Pancreas (tissue), 10 donors: Measurements from ENCODE around the gene SLC4A2. TPM values are rescaled to one million over a fixed set of nuclear protein-coding genes. Genes with fewer than 3 reads are reported as not detected.

Experiments used
- ATAC-seq, 4 donors: fragments of 200-7000 bp; cut with Tn5 transposase; one replicate each; pipeline versions ENCODE4 v1.8.0 to v1.9.1; 2020; ENCODE audit warnings: mild to moderate bottlenecking in 4 of 4, moderate library complexity in 4 of 4
- DNase-seq, 6 donors: peaks; one replicate each; pipeline ENCODE4 v3.0.0-alpha.2; 2020
- FAIRE-seq: peaks from 2 replicates; lab custom pipeline; 2012; peaks lifted over from hg19 to GRCh38; lab: Jason Lieb, UNC
- H3K27ac ChIP-seq, 4 donors: fragments of 200-600 bp; sonication (generic); 1 replicate in 3 of 4; 2 replicates in 1 of 4; pipeline versions ENCODE4 v1.5.0 to v1.8.0; 2020
- H3K27me3 ChIP-seq, 4 donors: fragments of 200-600 bp; one replicate each; pipeline ENCODE4 v1.8.0; 2021
- H3K36me3 ChIP-seq, 3 donors: fragments of 200-600 bp; sonication (generic) in 1 of 3; one replicate each; pipeline versions ENCODE4 v1.5.0 to v1.8.0; 2020 to 2021
- H3K4me1 ChIP-seq, 3 donors: fragments of 200-600 bp; one replicate each; pipeline ENCODE4 v1.8.0; 2021
- H3K4me3 ChIP-seq, 4 donors: fragments of 200-600 bp; sonication (generic) in 2 of 4; one replicate each; pipeline versions ENCODE4 v1.5.0 to v1.8.0; 2020 to 2021
- H3K9me3 ChIP-seq, 4 donors: fragments of 200-600 bp; one replicate each; pipeline ENCODE4 v1.8.0; 2021
- WGBS, 2 donors: extraction: QIAGEN DNeasy Blood & Tissue Kit; methylation state at CpG; one replicate each; pipeline ENCODE4 v1.1.7; 2013; 5-methylcytosine and 5-hydroxymethylcytosine counted together
- intact Hi-C, 3 donors: fragments of 100-400 bp; cut with DNase I; formaldehyde crosslinking; loops; one replicate each; pipeline versions ENCODE4 v1.11.1 to v1.14.2; 2022
- polyA plus RNA-seq, 2 donors: library from polyadenylated mRNA; stranded (reverse); fragments of 200-250 nt; gene quantifications; one replicate each; pipeline ENCODE4 v1.2.3, GENCODE V29; 2013
- total RNA-seq, 6 donors: library from RNA; stranded (reverse); fragmentation: NEBNext Ultra II Directional in 4 of 6; extraction: Animal tissue kit (Norgen Biotek cat#: 25700) in 4 of 6; gene quantifications; one replicate each; pipeline versions ENCODE4 v1.2.1 to v1.2.4, GENCODE V29; 2021 to 2023
- TF ChIP-seq, protein P1 (sequence below), 4 donors: fragments of 200-600 bp; sonication (generic) in 3 of 4; IDR thresholded peaks; one replicate each; pipeline versions ENCODE4 v1.5.0 to v1.8.0; 2021; ENCODE audit warnings: antibody characterized with exemption in 4 of 4
- donor health status: healthy with polysubstance abuse.
- donor health status: DM: no; HTN: no; CAD: no; lungs with moderate emphysema.
- donor health status: DM: no; HTN: no; CAD: no.
- donor health status: control.
- donor health status: control.
- donor health status: Bipolar disorder and iron deficiency.
- donor health status: DM: yes; HTN: yes; CAD: no.
- donor health status: DM: no; HTN: no; CAD: no.
- donor health status: DM: no; HTN: no; CAD: no.
- donor health status: DM: yes; HTN: yes; CAD: no.

Gene SLC4A2
- total and polyA plus RNA-seq, 8 donors = 69.2 to 211 (median 87.2) TPM

DNA sequence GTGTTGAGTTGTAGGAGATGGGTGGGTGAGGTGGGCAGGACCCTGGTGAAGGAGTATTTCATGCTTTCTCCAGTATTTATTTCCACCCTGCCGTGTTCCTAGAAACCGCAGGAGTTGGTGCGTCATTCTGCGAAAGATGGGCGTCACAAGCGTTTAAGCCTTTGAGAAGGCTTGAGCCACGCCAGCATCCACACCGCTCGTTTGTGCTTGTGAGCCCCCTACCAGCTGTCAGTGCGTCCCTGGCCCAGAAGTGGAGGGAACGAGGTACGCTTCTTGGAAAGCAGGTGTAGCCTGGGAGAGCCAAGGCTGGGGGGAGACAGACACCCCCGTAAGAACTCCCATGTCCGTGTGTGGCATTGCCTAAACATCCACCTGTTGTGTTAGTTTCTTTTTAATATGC lies 32.6 kb downstream of the SLC4A2 start:
- no peaks in the 10 kb centered on the region for H3K27me3 ChIP-seq
- peak in 2 of 6 donors; percentile 25 to 31 for DNase-seq
- H3K36me3 ChIP-seq = no peaks in the 10 kb centered on the region
- intact Hi-C loops = no loop called here
- peaks cover 0 to 25% (median 0%) of the 10 kb centered on the region in 3 donors for H3K4me1 ChIP-seq
- TF ChIP-seq, protein P1, sequence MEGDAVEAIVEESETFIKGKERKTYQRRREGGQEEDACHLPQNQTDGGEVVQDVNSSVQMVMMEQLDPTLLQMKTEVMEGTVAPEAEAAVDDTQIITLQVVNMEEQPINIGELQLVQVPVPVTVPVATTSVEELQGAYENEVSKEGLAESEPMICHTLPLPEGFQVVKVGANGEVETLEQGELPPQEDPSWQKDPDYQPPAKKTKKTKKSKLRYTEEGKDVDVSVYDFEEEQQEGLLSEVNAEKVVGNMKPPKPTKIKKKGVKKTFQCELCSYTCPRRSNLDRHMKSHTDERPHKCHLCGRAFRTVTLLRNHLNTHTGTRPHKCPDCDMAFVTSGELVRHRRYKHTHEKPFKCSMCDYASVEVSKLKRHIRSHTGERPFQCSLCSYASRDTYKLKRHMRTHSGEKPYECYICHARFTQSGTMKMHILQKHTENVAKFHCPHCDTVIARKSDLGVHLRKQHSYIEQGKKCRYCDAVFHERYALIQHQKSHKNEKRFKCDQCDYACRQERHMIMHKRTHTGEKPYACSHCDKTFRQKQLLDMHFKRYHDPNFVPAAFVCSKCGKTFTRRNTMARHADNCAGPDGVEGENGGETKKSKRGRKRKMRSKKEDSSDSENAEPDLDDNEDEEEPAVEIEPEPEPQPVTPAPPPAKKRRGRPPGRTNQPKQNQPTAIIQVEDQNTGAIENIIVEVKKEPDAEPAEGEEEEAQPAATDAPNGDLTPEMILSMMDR (IDR thresholded peaks at IDR 0.05) = no peak
- 84 to 85% methylated on average over 14 of the region's 14 CpGs for WGBS, 2 donors
- no peak overlapping the region for H3K4me3 ChIP-seq
- no peak for ATAC-seq
- no peaks in the 10 kb centered on the region for H3K9me3 ChIP-seq
- H3K27ac ChIP-seq = no peak overlapping the region
- FAIRE-seq = no peak

DNA sequence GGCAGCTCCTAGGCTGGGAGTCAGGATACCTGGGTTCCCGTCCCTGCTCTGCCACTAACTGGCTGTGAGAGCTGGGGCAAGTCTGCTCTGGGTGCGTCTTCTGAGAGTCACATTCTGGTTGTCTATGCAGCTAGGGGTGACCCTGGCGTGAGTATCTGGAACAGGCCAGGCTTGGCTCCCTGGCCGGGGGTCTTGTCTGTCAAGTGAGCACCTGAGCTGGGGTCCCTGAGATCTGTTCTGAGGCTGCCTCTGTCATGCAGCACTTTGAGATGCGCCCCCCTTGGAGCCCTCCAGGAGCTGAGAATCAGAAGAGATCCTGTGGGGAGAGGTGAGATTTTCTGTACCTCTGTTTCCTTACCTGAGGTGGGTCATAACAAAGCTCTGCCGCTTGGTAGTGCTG lies 34.4 kb downstream of the SLC4A2 start:
- Histone ChIP-seq H3K27ac (no peak overlapping the region), H3K36me3 (no peaks in the 10 kb centered on the region), H3K4me3 (no peak overlapping the region), H3K4me1 (peaks cover 0 to 18% (median 0%) of the 10 kb centered on the region in 3 donors), H3K9me3 (no peaks in the 10 kb centered on the region), H3K27me3 (no peaks in the 10 kb centered on the region)
- ATAC-seq (no peak), FAIRE-seq (no peak), DNase-seq (peak in 1 of 6 donors; percentile 22)
- intact Hi-C loops = no loop called here
- WGBS, 2 donors = 88 to 89% methylated on average over 6 of the region's 6 CpGs
- TF ChIP-seq, protein P1 (IDR thresholded peaks at IDR 0.05) = no peak

DNA sequence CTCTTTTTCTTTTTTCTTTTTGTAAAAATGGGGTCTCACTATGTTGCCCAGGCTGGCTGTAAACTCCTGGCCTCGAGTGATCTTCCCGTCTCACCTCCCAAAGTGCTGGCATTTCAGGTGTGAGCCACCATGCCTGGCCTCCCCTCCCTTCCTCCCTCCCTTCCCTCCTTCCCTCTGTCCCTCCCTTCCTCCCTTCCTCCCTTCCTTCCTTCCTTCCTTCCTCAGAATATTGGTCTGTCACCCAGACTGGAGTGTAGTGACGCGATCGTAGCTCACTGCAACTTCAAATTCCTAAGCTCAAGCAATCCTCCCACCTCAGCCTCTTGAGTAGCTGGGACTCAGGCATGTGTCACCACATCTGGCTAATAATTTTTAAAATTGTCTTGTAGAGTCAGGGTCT lies 35.3 kb downstream of the SLC4A2 start:
- no peak overlapping the region for H3K4me3 ChIP-seq
- DNase-seq (no peak), ATAC-seq (no peak), FAIRE-seq (no peak)
- 85 to 86% methylated on average over 5 of the region's 5 CpGs for WGBS, 2 donors
- intact Hi-C loops = no loop called here
- no peak overlapping the region for H3K27ac ChIP-seq
- H3K27me3 ChIP-seq = no peaks in the 10 kb centered on the region
- H3K36me3 ChIP-seq = no peaks in the 10 kb centered on the region
- TF ChIP-seq, protein P1 (IDR thresholded peaks at IDR 0.05) = no peak
- peaks cover 0 to 14% (median 0%) of the 10 kb centered on the region in 3 donors for H3K4me1 ChIP-seq
- no peaks in the 10 kb centered on the region for H3K9me3 ChIP-seq

DNA sequence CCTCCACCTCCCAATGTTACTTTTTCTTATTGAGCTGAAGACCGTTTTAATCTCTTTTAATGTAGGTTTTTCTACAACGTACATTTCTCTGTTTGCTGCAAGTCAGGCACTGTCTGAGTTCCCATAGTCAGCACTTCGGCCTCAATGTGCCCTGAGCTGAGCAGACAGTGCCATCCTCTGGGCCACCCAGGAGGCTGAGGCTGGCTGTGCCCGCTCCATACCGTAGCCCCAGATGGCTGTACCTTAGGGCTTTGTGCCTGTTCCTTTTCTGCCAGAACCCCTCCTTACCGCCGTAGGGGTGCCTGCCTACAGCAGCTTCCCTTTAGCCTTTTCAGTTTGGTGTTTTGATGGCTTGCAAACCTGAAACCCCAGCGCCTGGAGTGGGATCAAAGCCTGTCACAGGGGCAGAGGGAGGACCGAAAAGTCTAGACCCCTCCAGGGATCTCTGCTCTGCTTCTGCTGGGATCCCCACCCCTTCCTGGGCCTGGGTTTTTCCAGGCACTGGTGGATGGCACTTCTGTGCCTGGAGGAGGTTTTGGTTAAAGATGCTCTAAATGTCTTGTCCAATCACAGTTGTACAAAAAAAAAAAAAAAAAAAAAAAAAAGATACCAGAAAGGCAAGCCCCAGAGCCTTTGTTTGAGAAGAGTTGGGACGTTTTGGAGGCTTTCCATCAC lies 35.9 kb downstream of the SLC4A2 start:
- Histone ChIP-seq H3K4me1 (peaks cover 0 to 8% (median 0%) of the 10 kb centered on the region in 3 donors), H3K4me3 (no peak overlapping the region), H3K27ac (no peak overlapping the region), H3K36me3 (no peaks in the 10 kb centered on the region), H3K27me3 (no peaks in the 10 kb centered on the region), H3K9me3 (no peaks in the 10 kb centered on the region)
- FAIRE-seq (no peak), ATAC-seq (peak in 1 of 4 donors; percentile 24), DNase-seq (no peak)
- TF ChIP-seq, protein P1 (IDR thresholded peaks at IDR 0.05) = no peak
- WGBS, 2 donors = 69 to 71% methylated on average over 10 of the region's 10 CpGs
- intact Hi-C loops = no loop called here

DNA sequence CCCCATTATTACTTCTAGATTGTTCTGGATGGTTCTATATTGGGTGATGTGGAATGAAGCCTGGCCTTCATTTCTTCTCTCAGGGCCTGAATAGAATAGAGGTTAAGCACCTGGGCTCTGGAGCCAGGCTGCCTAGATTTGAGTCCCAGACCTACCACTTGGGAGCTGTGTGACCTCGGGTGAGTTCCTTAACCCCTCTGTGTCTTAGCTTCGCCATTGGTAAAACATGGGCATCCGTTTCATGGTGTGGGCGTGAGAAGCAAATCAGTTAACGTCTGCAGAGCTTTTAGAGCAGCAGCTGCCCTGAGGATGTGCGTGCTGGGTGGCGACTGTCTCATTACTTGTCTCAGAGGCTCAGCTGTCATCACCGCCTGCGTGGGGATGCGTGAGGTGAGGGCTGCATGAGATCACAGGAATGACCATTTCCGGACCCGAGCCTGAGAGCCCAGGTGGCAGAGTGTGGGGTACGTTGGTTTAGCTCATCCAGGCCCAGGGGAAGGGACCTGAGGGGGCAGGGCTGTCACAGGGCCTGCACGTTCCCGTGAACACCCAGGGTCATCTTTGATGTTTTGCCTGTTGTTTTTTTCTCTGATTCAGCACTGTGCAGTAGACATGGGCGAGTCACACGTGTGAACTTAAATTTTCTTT lies 36.6 kb downstream of the SLC4A2 start:
- Histone ChIP-seq H3K27ac (no peak overlapping the region), H3K4me1 (peaks cover 0 to 5% (median 0%) of the 10 kb centered on the region in 3 donors), H3K4me3 (no peak overlapping the region), H3K36me3 (no peaks in the 10 kb centered on the region), H3K9me3 (no peaks in the 10 kb centered on the region), H3K27me3 (no peaks in the 10 kb centered on the region)
- DNase-seq (peak in 1 of 6 donors; percentile 38), ATAC-seq (peak in 1 of 4 donors; percentile 8), FAIRE-seq (no peak)
- 82 to 86% methylated on average over 17 of the region's 17 CpGs for WGBS, 2 donors
- intact Hi-C loops = no loop called here
- TF ChIP-seq, protein P1 (IDR thresholded peaks at IDR 0.05) = no peak
